ENCODE results near the gene SNW1. TPM values are rescaled to one million over a fixed set of nuclear protein-coding genes. Genes with fewer than 3 reads are reported as not detected.

SNW1 gene
- total RNA-seq, 2 experiments from 2014 or later: 64.7 to 107 TPM

- H3K36me3 ChIP-seq (ENCODE audit: insufficient read depth, low read length): peaks cover 68% of the 10 kb centered on the region
- TF ChIP-seq CTCF (conservative IDR thresholded peaks at IDR 0.05; ENCODE audit: low read length) (peak; percentile 72), EZH2phosphoT487 (IDR thresholded peaks at IDR 0.05; ENCODE audit: borderline replicate concordance, low read depth, low read length) (no peak)
- H3K27ac ChIP-seq (ENCODE audit: low read depth, low read length, poor library complexity, severe bottlenecking): peak overlapping the region; percentile 41
- H3K4me2 ChIP-seq (ENCODE audit: low read length): peak overlapping the region; percentile 93
- CTCF ChIA-PET (ENCODE audit: unreplicated experiment): interaction anchor here (0.6 kb wide), 1 partner anchor 466 kb away, joined by 3 read pairs; no protein-coding TSS in a partner anchor
- intact Hi-C loops (cut with micrococcal nuclease; ENCODE audit: unreplicated experiment): loop anchor here (5.0 kb wide), 2 partner anchors 50 to 95 kb away; partner anchors contain the start of gene ADCK1
- TSS peak; percentile 78 for BruUV-seq (replicated peaks)
- H3K9me3 ChIP-seq (ENCODE audit: low read length): no peaks in the 10 kb centered on the region
- peak overlapping the region; percentile 99 for H2AFZ ChIP-seq (ENCODE audit: low read length)
- H3K9me2 ChIP-seq (ENCODE audit: insufficient read depth, low read length): no peaks in the 10 kb centered on the region
- DNase-seq (ENCODE audit: low spot score): peak; percentile 23
- peak overlapping the region; percentile 85 for H3K4me3 ChIP-seq (ENCODE audit: low read depth, low read length, poor library complexity, severe bottlenecking)
- peaks cover 28% of the 10 kb centered on the region for H4K20me1 ChIP-seq (ENCODE audit: insufficient read depth, low read length)
- H3K4me1 ChIP-seq (ENCODE audit: insufficient read depth, low read length, poor library complexity, severe bottlenecking): peaks cover 31% of the 10 kb centered on the region
- H3K79me2 ChIP-seq (ENCODE audit: insufficient read depth, low read depth, low read length): peaks cover 66% of the 10 kb centered on the region
- POLR2A ChIA-PET: interaction anchor here (0.8 kb wide), 1 partner anchor 13 kb away, joined by 3 read pairs; no protein-coding TSS in a partner anchor
Measured at GRCh38 chr14:77707355-77707723, 53.6 kb downstream of the SNW1 start.

- Histone ChIP-seq H3K9me2 (ENCODE audit: insufficient read depth, low read length) (no peaks in the 10 kb centered on the region), H3K27ac (ENCODE audit: low read depth, low read length, poor library complexity, severe bottlenecking) (no peak overlapping the region), H3K36me3 (ENCODE audit: insufficient read depth, low read length) (peaks cover 81% of the 10 kb centered on the region), H2AFZ (ENCODE audit: low read length) (no peak overlapping the region), H3K4me3 (ENCODE audit: low read depth, low read length, poor library complexity, severe bottlenecking) (no peak overlapping the region), H3K9me3 (ENCODE audit: low read length) (no peaks in the 10 kb centered on the region), H3K79me2 (ENCODE audit: insufficient read depth, low read depth, low read length) (no peaks in the 10 kb centered on the region), H3K4me2 (ENCODE audit: low read length) (no peak overlapping the region), H3K4me1 (ENCODE audit: insufficient read depth, low read length, poor library complexity, severe bottlenecking) (no peaks in the 10 kb centered on the region), H4K20me1 (ENCODE audit: insufficient read depth, low read length) (no peaks in the 10 kb centered on the region)
- CTCF ChIA-PET (ENCODE audit: unreplicated experiment): no interaction called here
- DNase-seq (ENCODE audit: low spot score): no peak
- no peak for TF ChIP-seq CTCF (conservative IDR thresholded peaks at IDR 0.05; ENCODE audit: low read length)
- no peak for TF ChIP-seq EZH2phosphoT487 (IDR thresholded peaks at IDR 0.05; ENCODE audit: borderline replicate concordance, low read depth, low read length)
- POLR2A ChIA-PET: interaction anchor here (0.7 kb wide), 1 partner anchor 45 kb away, joined by 3 read pairs; no protein-coding TSS in a partner anchor
- intact Hi-C loops (cut with micrococcal nuclease; ENCODE audit: unreplicated experiment): no loop called here
- BruUV-seq (replicated peaks): no TSS peak
Measured at GRCh38 chr14:77691259-77691658, 69.7 kb downstream of the SNW1 start.

GRCh38 chr14:77682158-77682553 lies 78.8 kb downstream of the SNW1 start:
- Histone ChIP-seq H3K9me2 (ENCODE audit: insufficient read depth, low read length) (no peaks in the 10 kb centered on the region), H3K4me2 (ENCODE audit: low read length) (no peak overlapping the region), H3K79me2 (ENCODE audit: insufficient read depth, low read depth, low read length) (no peaks in the 10 kb centered on the region), H3K27ac (ENCODE audit: low read depth, low read length, poor library complexity, severe bottlenecking) (no peak overlapping the region), H2AFZ (ENCODE audit: low read length) (no peak overlapping the region), H3K36me3 (ENCODE audit: insufficient read depth, low read length) (peaks cover 40% of the 10 kb centered on the region), H3K4me1 (ENCODE audit: insufficient read depth, low read length, poor library complexity, severe bottlenecking) (no peaks in the 10 kb centered on the region), H4K20me1 (ENCODE audit: insufficient read depth, low read length) (no peaks in the 10 kb centered on the region), H3K4me3 (ENCODE audit: low read depth, low read length, poor library complexity, severe bottlenecking) (no peak overlapping the region), H3K9me3 (ENCODE audit: low read length) (no peaks in the 10 kb centered on the region)
- TF ChIP-seq EZH2phosphoT487 (IDR thresholded peaks at IDR 0.05; ENCODE audit: borderline replicate concordance, low read depth, low read length) (no peak), CTCF (conservative IDR thresholded peaks at IDR 0.05; ENCODE audit: low read length) (no peak)
- POLR2A ChIA-PET: interaction anchor here (1.0 kb wide), 1 partner anchor 37 kb away, joined by 3 read pairs; no protein-coding TSS in a partner anchor
- BruUV-seq (replicated peaks): no TSS peak
- intact Hi-C loops (cut with micrococcal nuclease; ENCODE audit: unreplicated experiment): no loop called here
- no peak for DNase-seq (ENCODE audit: low spot score)
- CTCF ChIA-PET (ENCODE audit: unreplicated experiment): no interaction called here

Data from OCI-LY7 (cell line).